Activated CD4-positive, alpha-beta T cell treated with anti-CD3 and anti-CD28 coated beads, Interleukin-2, amount 10 ng/mL, durations not matched to agents 24 days and 14 days (primary cell): ENCODE measurements around the gene CAPN8. TPM values are rescaled to one million over a fixed set of nuclear protein-coding genes. Genes with fewer than 3 reads are reported as not detected.

Experiments used
- DNase-seq: peaks from one replicate; pipeline ENCODE4 v3.0.0; 2022
- H3K27ac Mint-ChIP-seq: one replicate; pipeline ENCODE4 v1.8.0; 2022; ENCODE audit warnings: mild to moderate bottlenecking, mixed read lengths
- H3K27me3 Mint-ChIP-seq: one replicate; pipeline ENCODE4 v1.8.0; 2022; ENCODE audit warnings: mixed read lengths
- H3K36me3 Mint-ChIP-seq: one replicate; pipeline ENCODE4 v1.8.0; 2022; ENCODE audit warnings: low read depth, mild to moderate bottlenecking, mixed read lengths
- H3K4me1 Mint-ChIP-seq: one replicate; pipeline ENCODE4 v1.8.0; 2021; ENCODE audit warnings: mixed read lengths
- H3K4me3 Mint-ChIP-seq: one replicate; pipeline ENCODE4 v1.8.0; 2022; ENCODE audit warnings: mild to moderate bottlenecking, moderate library complexity, mixed read lengths
- H3K9me3 Mint-ChIP-seq: one replicate; pipeline ENCODE4 v1.8.0; 2021; ENCODE audit warnings: mixed read lengths
- intact Hi-C: fragments of 100-400 bp; cut with micrococcal nuclease; formaldehyde crosslinking; loops from one replicate; pipeline ENCODE4 v1.15.1; 2023
- total RNA-seq: library from RNA; stranded (reverse); gene quantifications from 2 replicates; pipeline ENCODE4 v1.2.3, GENCODE V29; 2022

The CAPN8 gene
- total RNA-seq, 1 donor from 2014 or later: not detected

GRCh38 chr1:223504741-223505140, 160.8 kb downstream of the CAPN8 start:
- Mint-ChIP-seq H3K27me3 (no peaks in the 10 kb centered on the region), H3K9me3 (no peaks in the 10 kb centered on the region), H3K27ac (no peak overlapping the region), H3K36me3 (no peaks in the 10 kb centered on the region), H3K4me1 (peaks cover 4% of the 10 kb centered on the region), H3K4me3 (no peak overlapping the region)
- no peak for DNase-seq
- intact Hi-C loops: no loop called here

DNA sequence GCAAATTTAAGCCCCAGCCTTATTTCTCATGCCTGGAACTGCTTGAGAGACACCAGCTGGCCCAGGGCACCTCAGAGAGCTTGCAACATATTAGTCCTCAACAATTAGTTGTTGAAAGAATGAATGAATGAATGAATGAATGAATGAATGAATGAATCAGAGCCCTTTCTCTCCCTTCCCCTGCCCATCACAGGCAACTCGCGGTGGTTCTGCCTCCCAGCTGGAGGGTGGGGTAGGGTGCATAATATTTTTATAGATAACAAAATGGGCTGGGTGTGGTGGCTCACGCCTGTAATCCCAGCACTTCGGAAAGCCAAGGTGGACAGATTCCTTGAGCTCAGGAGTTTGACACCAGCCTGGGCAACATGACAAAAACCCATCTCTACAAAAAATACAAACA, 162.2 kb downstream of the CAPN8 start:
- no peak for DNase-seq
- no peaks in the 10 kb centered on the region for H3K27me3 Mint-ChIP-seq

GRCh38 chr1:223500560-223501425, 164.7 kb downstream of the CAPN8 start:
- no peaks in the 10 kb centered on the region for H3K27me3 Mint-ChIP-seq
- H3K4me3 Mint-ChIP-seq: no peak overlapping the region
- peaks cover 4% of the 10 kb centered on the region for H3K4me1 Mint-ChIP-seq
- DNase-seq: no peak
- intact Hi-C loops: no loop called here
- no peaks in the 10 kb centered on the region for H3K36me3 Mint-ChIP-seq
- no peaks in the 10 kb centered on the region for H3K9me3 Mint-ChIP-seq
- peak overlapping the region; percentile 48 for H3K27ac Mint-ChIP-seq

More for the DNA sequence above, 162.2 kb downstream of the CAPN8 start:
- Mint-ChIP-seq H3K36me3 (no peaks in the 10 kb centered on the region), H3K4me3 (no peak overlapping the region), H3K27ac (no peak overlapping the region), H3K4me1 (peaks cover 4% of the 10 kb centered on the region), H3K9me3 (no peaks in the 10 kb centered on the region)
- intact Hi-C loops: no loop called here

- H3K4me3 Mint-ChIP-seq: no peak overlapping the region
- H3K27me3 Mint-ChIP-seq: no peaks in the 10 kb centered on the region
- no peak for DNase-seq
- H3K4me1 Mint-ChIP-seq: peaks cover 2% of the 10 kb centered on the region
- H3K36me3 Mint-ChIP-seq: no peaks in the 10 kb centered on the region
- intact Hi-C loops: no loop called here
- no peaks in the 10 kb centered on the region for H3K9me3 Mint-ChIP-seq
- no peak overlapping the region for H3K27ac Mint-ChIP-seq
These were observed 168.6 kb downstream of the CAPN8 start for GRCh38 chr1:223496883-223497282.

DNA sequence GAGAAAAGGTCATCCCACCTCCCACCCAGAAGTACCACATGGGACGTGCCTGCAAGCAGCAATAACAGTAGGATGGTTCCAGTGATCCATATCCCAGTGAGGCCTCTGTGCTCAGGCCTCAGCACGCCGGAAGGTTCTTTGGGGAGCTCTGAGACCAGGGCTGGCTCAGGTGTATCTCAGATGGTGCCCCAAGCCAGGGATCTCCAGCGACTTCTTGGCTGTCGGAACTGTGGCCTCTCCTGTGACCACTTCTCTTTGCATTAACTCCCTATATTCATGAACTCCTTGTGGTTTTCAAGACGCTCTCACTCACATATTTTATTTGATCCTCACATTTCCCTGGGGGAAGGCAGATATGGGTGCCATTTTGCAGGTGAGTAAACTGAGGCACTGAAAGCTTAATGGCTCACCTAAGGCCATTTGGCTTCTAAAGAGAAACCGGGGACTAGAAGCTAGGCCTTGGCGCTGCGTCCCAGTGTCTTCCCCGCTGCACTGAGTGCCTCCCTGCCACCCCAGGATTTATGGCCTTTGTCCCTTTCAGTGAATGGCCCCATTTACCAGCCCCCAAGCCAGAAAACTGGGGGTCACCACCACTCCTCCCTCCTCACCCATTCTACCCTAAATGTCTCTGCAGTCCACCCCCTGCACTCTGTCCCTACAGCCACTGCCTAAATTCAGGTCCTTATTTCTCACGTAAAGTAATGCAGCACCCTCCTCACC, 170.4 kb downstream of the CAPN8 start:
- no peak for DNase-seq
- H3K27ac Mint-ChIP-seq: no peak overlapping the region
- H3K4me3 Mint-ChIP-seq: no peak overlapping the region
- no peaks in the 10 kb centered on the region for H3K9me3 Mint-ChIP-seq
- no peaks in the 10 kb centered on the region for H3K36me3 Mint-ChIP-seq
- no peaks in the 10 kb centered on the region for H3K4me1 Mint-ChIP-seq
- no peaks in the 10 kb centered on the region for H3K27me3 Mint-ChIP-seq
- intact Hi-C loops: no loop called here

DNA sequence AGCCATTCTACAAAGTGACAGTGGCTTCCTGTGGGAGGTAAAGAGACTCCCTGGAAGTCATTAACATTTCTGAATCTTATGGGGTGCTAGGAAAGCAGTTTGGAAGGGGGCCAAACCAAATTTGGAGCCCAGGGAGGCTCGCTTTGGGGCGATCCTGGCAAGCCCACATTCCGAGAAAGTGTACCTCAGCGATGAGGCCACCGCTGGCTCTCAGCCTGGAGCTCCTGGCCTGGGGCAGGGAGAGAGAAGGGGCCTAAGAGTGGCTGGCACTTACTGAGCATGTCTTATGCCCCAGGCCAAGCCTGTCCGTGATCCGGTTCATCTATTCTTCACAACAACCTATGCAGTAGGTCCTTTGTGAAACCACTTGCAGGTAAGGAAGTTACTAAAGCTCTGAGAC, 173.5 kb downstream of the CAPN8 start:
- no peaks in the 10 kb centered on the region for H3K36me3 Mint-ChIP-seq
- H3K4me3 Mint-ChIP-seq: no peak overlapping the region

More for the DNA sequence above, 173.5 kb downstream of the CAPN8 start:
- no peak for DNase-seq
- H3K9me3 Mint-ChIP-seq: no peaks in the 10 kb centered on the region
- H3K4me1 Mint-ChIP-seq: no peaks in the 10 kb centered on the region
- intact Hi-C loops: no loop called here
- H3K27me3 Mint-ChIP-seq: peaks cover 4% of the 10 kb centered on the region
- no peak overlapping the region for H3K27ac Mint-ChIP-seq

Other genes starting within 250 kb of the CAPN8 start
- gene CAPN2, start 46.8 kb upstream of the CAPN8 start, total RNA-seq: 69.6 and 73.1 TPM in 2 replicates
- 37.1 and 47.7 TPM in 2 replicates for gene TP53BP2, start 180.2 kb upstream of the CAPN8 start, total RNA-seq